ENCODE measurements around the gene SPART. TPM values are rescaled to one million over a fixed set of nuclear protein-coding genes. Genes with fewer than 3 reads are reported as not detected.
A peak's percentile ranks its signal among the peaks of the same experiment; 100 is the strongest.
"Not testable (repeated sequence)": the region's sequence is repeated elsewhere in the genome, so short reads cannot be mapped to it uniquely, and the experiment has no call there.

Gene SPART
- total RNA-seq, 1 experiment from 2014 or later = 143 TPM

- DNase-seq (ENCODE audit: low read depth, low spot score); in situ Hi-C loops (cut with HindIII; ENCODE audit: low pct_unique_long_range_greater_than_20kb, low sequenced_read_pairs): not testable (repeated sequence)
Measured at GRCh38 chr13:36332255-36332654, 13.9 kb downstream of the SPART start.

GRCh38 chr13:36331280-36331679, 14.9 kb downstream of the SPART start:
- in situ Hi-C loops (cut with HindIII; ENCODE audit: low pct_unique_long_range_greater_than_20kb, low sequenced_read_pairs) = no loop called here
- no peak for DNase-seq (ENCODE audit: low read depth, low spot score)

- DNase-seq (ENCODE audit: low read depth, low spot score) = no peak
- in situ Hi-C loops (cut with HindIII; ENCODE audit: low pct_unique_long_range_greater_than_20kb, low sequenced_read_pairs) = no loop called here
Measured at GRCh38 chr13:36329361-36329760, 16.8 kb downstream of the SPART start.

GRCh38 chr13:36328821-36329220, 17.4 kb downstream of the SPART start:
- no peak for DNase-seq (ENCODE audit: low read depth, low spot score)
- in situ Hi-C loops (cut with HindIII; ENCODE audit: low pct_unique_long_range_greater_than_20kb, low sequenced_read_pairs) = no loop called here

GRCh38 chr13:36325912-36326311, 20.3 kb downstream of the SPART start:
- in situ Hi-C loops (cut with HindIII; ENCODE audit: low pct_unique_long_range_greater_than_20kb, low sequenced_read_pairs) = no loop called here
- DNase-seq (ENCODE audit: low read depth, low spot score) = no peak

- in situ Hi-C loops (cut with HindIII; ENCODE audit: low pct_unique_long_range_greater_than_20kb, low sequenced_read_pairs) = not testable (repeated sequence)
Measured at GRCh38 chr13:36324881-36325280, 21.3 kb downstream of the SPART start.

GRCh38 chr13:36323951-36324566, 22.1 kb downstream of the SPART start:
- no peak for DNase-seq (ENCODE audit: low read depth, low spot score)
- in situ Hi-C loops (cut with HindIII; ENCODE audit: low pct_unique_long_range_greater_than_20kb, low sequenced_read_pairs) = no loop called here

More at GRCh38 chr13:36324881-36325280, 21.3 kb downstream of the SPART start:
- DNase-seq (ENCODE audit: low read depth, low spot score) = not testable (repeated sequence)

- no peak for DNase-seq (ENCODE audit: low read depth, low spot score)
- in situ Hi-C loops (cut with HindIII; ENCODE audit: low pct_unique_long_range_greater_than_20kb, low sequenced_read_pairs) = no loop called here
Measured at GRCh38 chr13:36323408-36323807, 22.8 kb downstream of the SPART start.

- in situ Hi-C loops (cut with HindIII; ENCODE audit: low pct_unique_long_range_greater_than_20kb, low sequenced_read_pairs); DNase-seq (ENCODE audit: low read depth, low spot score): not testable (repeated sequence)
Measured at GRCh38 chr13:36319793-36320192, 26.4 kb downstream of the SPART start.

- in situ Hi-C loops (cut with HindIII; ENCODE audit: low pct_unique_long_range_greater_than_20kb, low sequenced_read_pairs) = no loop called here
Measured at GRCh38 chr13:36313047-36313969, 32.9 kb downstream of the SPART start.

GRCh38 chr13:36310417-36311108, 35.6 kb downstream of the SPART start:
- in situ Hi-C loops (cut with HindIII; ENCODE audit: low pct_unique_long_range_greater_than_20kb, low sequenced_read_pairs) = no loop called here
- DNase-seq (ENCODE audit: low read depth, low spot score) = no peak

More at GRCh38 chr13:36313047-36313969, 32.9 kb downstream of the SPART start:
- no peak for DNase-seq (ENCODE audit: low read depth, low spot score)

- DNase-seq (ENCODE audit: low read depth, low spot score) = no peak
- in situ Hi-C loops (cut with HindIII; ENCODE audit: low pct_unique_long_range_greater_than_20kb, low sequenced_read_pairs) = no loop called here
Measured at GRCh38 chr13:36302289-36302688, 43.9 kb downstream of the SPART start.

GRCh38 chr13:36299469-36299868, 46.7 kb downstream of the SPART start:
- in situ Hi-C loops (cut with HindIII; ENCODE audit: low pct_unique_long_range_greater_than_20kb, low sequenced_read_pairs); DNase-seq (ENCODE audit: low read depth, low spot score): not testable (repeated sequence)

- DNase-seq (ENCODE audit: low read depth, low spot score) = no peak
Measured at GRCh38 chr13:36298535-36299068, 47.6 kb downstream of the SPART start.

GRCh38 chr13:36297366-36298338, 48.5 kb downstream of the SPART start, which contains the start of gene CCDC169:
CCDC169 (minus strand) TSS chr13:36297814; CDS start chr13:36297719, 95 bp downstream.
- DNase-seq (ENCODE audit: low read depth, low spot score) = peak; percentile 65
- in situ Hi-C loops (cut with HindIII; ENCODE audit: low pct_unique_long_range_greater_than_20kb, low sequenced_read_pairs) = no loop called here

More at GRCh38 chr13:36298535-36299068, 47.6 kb downstream of the SPART start:
- in situ Hi-C loops (cut with HindIII; ENCODE audit: low pct_unique_long_range_greater_than_20kb, low sequenced_read_pairs) = no loop called here

- no peak for DNase-seq (ENCODE audit: low read depth, low spot score)
- in situ Hi-C loops (cut with HindIII; ENCODE audit: low pct_unique_long_range_greater_than_20kb, low sequenced_read_pairs) = no loop called here
Measured at GRCh38 chr13:36294096-36294495, 52.1 kb downstream of the SPART start.

GRCh38 chr13:36293497-36293896, 52.7 kb downstream of the SPART start:
- DNase-seq (ENCODE audit: low read depth, low spot score) = no peak
- in situ Hi-C loops (cut with HindIII; ENCODE audit: low pct_unique_long_range_greater_than_20kb, low sequenced_read_pairs) = no loop called here
